Measurements from ENCODE around the gene TRIM34. TPM values are rescaled to one million over a fixed set of nuclear protein-coding genes. Genes with fewer than 3 reads are reported as not detected.

Gene TRIM34
- total RNA-seq, 1 experiment from 2014 or later, result 0.42 TPM

DNA sequence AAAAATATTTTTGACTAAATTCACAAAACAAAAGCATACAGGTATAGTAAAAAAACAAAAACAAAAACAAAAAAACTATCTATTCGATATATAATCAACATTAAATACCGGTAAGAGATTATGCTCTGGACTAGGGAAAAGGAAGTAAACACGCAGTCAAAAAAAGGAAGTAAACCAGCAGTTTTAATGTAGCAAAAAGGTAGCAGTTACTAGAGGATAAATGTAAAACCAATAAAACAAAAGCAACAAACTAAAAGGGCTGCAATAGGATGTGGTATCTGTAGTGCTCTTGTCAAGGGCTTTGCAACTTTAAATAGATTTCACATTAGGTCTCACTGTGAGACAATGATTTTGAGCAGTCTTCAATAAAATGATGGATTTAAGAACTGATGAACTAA, 67.2 kb downstream of the TRIM34 start:
- Histone ChIP-seq H3K9me3 (ENCODE audit: control insufficient read depth in 1 of 2, insufficient read depth in 1 of 2, low read depth in 1 of 2, low read length in 2 of 2) (no peaks in the 10 kb centered on the region), H3K9ac (ENCODE audit: low read length) (no peak overlapping the region), H3K4me1 (ENCODE audit: control insufficient read depth in 1 of 2, insufficient read depth in 2 of 2, low read length in 2 of 2) (no peaks in the 10 kb centered on the region), H3K9me2 (ENCODE audit: insufficient read depth) (no peaks in the 10 kb centered on the region), H3K4me3 (replicated peaks in 1 of 2; ENCODE audit: low read depth in 1 of 2, low read length in 2 of 2) (no peak overlapping the region), H2AFZ (ENCODE audit: low read depth, low read length, poor library complexity, severe bottlenecking) (no peak overlapping the region), H3K27me3 (ENCODE audit: insufficient read depth, low read length) (peaks cover 31% of the 10 kb centered on the region), H3K79me2 (ENCODE audit: insufficient read depth, low read length) (no peaks in the 10 kb centered on the region), H3K4me2 (ENCODE audit: low read length) (no peak overlapping the region), H3K27ac (ENCODE audit: low read depth, low read length) (no peak overlapping the region), H3K36me3 (ENCODE audit: control insufficient read depth in 1 of 2, insufficient read depth in 2 of 2, low read length in 2 of 2) (no peaks in the 10 kb centered on the region), H4K20me1 (ENCODE audit: insufficient read depth) (no peaks in the 10 kb centered on the region)
- POLR2A ChIA-PET, result no interaction called here
- CTCF ChIA-PET, result no interaction called here
- RAD21 ChIA-PET (ENCODE audit: low non-redundant PET in 1 of 2, low total read pairs in 2 of 2, uncharacterized antibody in 2 of 2, unreplicated experiment in 2 of 2), result no interaction called here
- no TSS peak for BruUV-seq (replicated peaks)
- TF ChIP-seq JUND (IDR thresholded peaks at IDR 0.05), result no peak
- no peak for TF ChIP-seq TCF7L2 (IDR thresholded peaks at IDR 0.05; ENCODE audit: borderline replicate concordance, extremely low read depth, insufficient read depth, insufficient read length)
- no peak for TF ChIP-seq POLR2A (IDR thresholded peaks at IDR 0.05; ENCODE audit: borderline replicate concordance, extremely low read depth, insufficient read depth, insufficient read length)
- no peak for TF ChIP-seq EZH2 (IDR thresholded peaks at IDR 0.05)
- no peak for TF ChIP-seq FOSL1 (IDR thresholded peaks at IDR 0.05; ENCODE audit: low read depth)
- no peak for TF ChIP-seq ZFX (IDR thresholded peaks at IDR 0.05)
- no peak for TF ChIP-seq SP1 (IDR thresholded peaks at IDR 0.05; ENCODE audit: low read depth)
- no peak for TF ChIP-seq ZNF274 (IDR thresholded peaks at IDR 0.05; ENCODE audit: low read depth, low read length)
- no peak for TF ChIP-seq EGR1 (IDR thresholded peaks at IDR 0.05; ENCODE audit: low read depth)
- no peak for TF ChIP-seq SRF (IDR thresholded peaks at IDR 0.05; ENCODE audit: low read depth)
- TF ChIP-seq, protein P1, sequence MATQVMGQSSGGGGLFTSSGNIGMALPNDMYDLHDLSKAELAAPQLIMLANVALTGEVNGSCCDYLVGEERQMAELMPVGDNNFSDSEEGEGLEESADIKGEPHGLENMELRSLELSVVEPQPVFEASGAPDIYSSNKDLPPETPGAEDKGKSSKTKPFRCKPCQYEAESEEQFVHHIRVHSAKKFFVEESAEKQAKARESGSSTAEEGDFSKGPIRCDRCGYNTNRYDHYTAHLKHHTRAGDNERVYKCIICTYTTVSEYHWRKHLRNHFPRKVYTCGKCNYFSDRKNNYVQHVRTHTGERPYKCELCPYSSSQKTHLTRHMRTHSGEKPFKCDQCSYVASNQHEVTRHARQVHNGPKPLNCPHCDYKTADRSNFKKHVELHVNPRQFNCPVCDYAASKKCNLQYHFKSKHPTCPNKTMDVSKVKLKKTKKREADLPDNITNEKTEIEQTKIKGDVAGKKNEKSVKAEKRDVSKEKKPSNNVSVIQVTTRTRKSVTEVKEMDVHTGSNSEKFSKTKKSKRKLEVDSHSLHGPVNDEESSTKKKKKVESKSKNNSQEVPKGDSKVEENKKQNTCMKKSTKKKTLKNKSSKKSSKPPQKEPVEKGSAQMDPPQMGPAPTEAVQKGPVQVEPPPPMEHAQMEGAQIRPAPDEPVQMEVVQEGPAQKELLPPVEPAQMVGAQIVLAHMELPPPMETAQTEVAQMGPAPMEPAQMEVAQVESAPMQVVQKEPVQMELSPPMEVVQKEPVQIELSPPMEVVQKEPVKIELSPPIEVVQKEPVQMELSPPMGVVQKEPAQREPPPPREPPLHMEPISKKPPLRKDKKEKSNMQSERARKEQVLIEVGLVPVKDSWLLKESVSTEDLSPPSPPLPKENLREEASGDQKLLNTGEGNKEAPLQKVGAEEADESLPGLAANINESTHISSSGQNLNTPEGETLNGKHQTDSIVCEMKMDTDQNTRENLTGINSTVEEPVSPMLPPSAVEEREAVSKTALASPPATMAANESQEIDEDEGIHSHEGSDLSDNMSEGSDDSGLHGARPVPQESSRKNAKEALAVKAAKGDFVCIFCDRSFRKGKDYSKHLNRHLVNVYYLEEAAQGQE (IDR thresholded peaks at IDR 0.05; ENCODE audit: low read depth), result no peak
- TF ChIP-seq SIN3A (IDR thresholded peaks at IDR 0.05; ENCODE audit: low read depth), result no peak
- TF ChIP-seq, protein P2, sequence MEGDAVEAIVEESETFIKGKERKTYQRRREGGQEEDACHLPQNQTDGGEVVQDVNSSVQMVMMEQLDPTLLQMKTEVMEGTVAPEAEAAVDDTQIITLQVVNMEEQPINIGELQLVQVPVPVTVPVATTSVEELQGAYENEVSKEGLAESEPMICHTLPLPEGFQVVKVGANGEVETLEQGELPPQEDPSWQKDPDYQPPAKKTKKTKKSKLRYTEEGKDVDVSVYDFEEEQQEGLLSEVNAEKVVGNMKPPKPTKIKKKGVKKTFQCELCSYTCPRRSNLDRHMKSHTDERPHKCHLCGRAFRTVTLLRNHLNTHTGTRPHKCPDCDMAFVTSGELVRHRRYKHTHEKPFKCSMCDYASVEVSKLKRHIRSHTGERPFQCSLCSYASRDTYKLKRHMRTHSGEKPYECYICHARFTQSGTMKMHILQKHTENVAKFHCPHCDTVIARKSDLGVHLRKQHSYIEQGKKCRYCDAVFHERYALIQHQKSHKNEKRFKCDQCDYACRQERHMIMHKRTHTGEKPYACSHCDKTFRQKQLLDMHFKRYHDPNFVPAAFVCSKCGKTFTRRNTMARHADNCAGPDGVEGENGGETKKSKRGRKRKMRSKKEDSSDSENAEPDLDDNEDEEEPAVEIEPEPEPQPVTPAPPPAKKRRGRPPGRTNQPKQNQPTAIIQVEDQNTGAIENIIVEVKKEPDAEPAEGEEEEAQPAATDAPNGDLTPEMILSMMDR (IDR thresholded peaks at IDR 0.05 in 2 of 3, conservative IDR thresholded peaks at IDR 0.05 in 1 of 3; ENCODE audit: borderline replicate concordance in 1 of 3, insufficient read depth in 1 of 3, low read depth in 2 of 3, low read length in 2 of 3), result no peak
- no peak for TF ChIP-seq RAD21 (IDR thresholded peaks at IDR 0.05; ENCODE audit: low read depth)
- no peak for TF ChIP-seq ELF1 (IDR thresholded peaks at IDR 0.05; ENCODE audit: borderline replicate concordance, low read depth)
- ATAC-seq, result no peak
- DNase-seq (ENCODE audit: low read depth, low spot score), result no peak
- intact Hi-C loops (cut with micrococcal nuclease), result no loop called here

Other genes starting within 250 kb of the TRIM34 start
- gene OR51M1, start 241.2 kb upstream of the TRIM34 start, total RNA-seq (2021; ENCODE audit: unreplicated experiment), result not detected
- gene OR51Q1, start 202.9 kb upstream of the TRIM34 start, total RNA-seq (2021; ENCODE audit: unreplicated experiment), result not detected
- gene OR51I1, start 183.5 kb upstream of the TRIM34 start, total RNA-seq (2021; ENCODE audit: unreplicated experiment), result 23.1 TPM
- not detected for gene OR51I2, start 175.7 kb upstream of the TRIM34 start, total RNA-seq (2021; ENCODE audit: unreplicated experiment)
- not detected for gene OR52D1, start 136.3 kb upstream of the TRIM34 start, total RNA-seq (2021; ENCODE audit: unreplicated experiment)
- not detected for gene UBQLN3, start 115.0 kb upstream of the TRIM34 start, total RNA-seq (2021; ENCODE audit: unreplicated experiment)
- gene UBQLNL, start 108.3 kb upstream of the TRIM34 start, total RNA-seq (2021; ENCODE audit: unreplicated experiment), result not detected
- not detected for gene OR52H1, start 76.5 kb upstream of the TRIM34 start, total RNA-seq (2021; ENCODE audit: unreplicated experiment)
- not detected for gene OR52B6, start 44.1 kb upstream of the TRIM34 start, total RNA-seq (2021; ENCODE audit: unreplicated experiment)
- gene TRIM6, start 28.4 kb upstream of the TRIM34 start, total RNA-seq (2021; ENCODE audit: unreplicated experiment), result 3.0 TPM
- gene TRIM5, start 60.1 kb downstream of the TRIM34 start, total RNA-seq (2021; ENCODE audit: unreplicated experiment), result 13.7 TPM
- gene TRIM22, start 64.8 kb downstream of the TRIM34 start, total RNA-seq (2021; ENCODE audit: unreplicated experiment), result 0.61 TPM
- gene OR56B1, start 111.4 kb downstream of the TRIM34 start, total RNA-seq (2021; ENCODE audit: unreplicated experiment), result not detected
- gene OR52N4, start 129.2 kb downstream of the TRIM34 start, total RNA-seq (2021; ENCODE audit: unreplicated experiment), result not detected
- gene OR52N5, start 158.4 kb downstream of the TRIM34 start, total RNA-seq (2021; ENCODE audit: unreplicated experiment), result not detected
- gene OR52N1, start 166.3 kb downstream of the TRIM34 start, total RNA-seq (2021; ENCODE audit: unreplicated experiment), result not detected
- not detected for gene OR52N2, start 183.9 kb downstream of the TRIM34 start, total RNA-seq (2021; ENCODE audit: unreplicated experiment)
- gene OR52E6, start 216.9 kb downstream of the TRIM34 start, total RNA-seq (2021; ENCODE audit: unreplicated experiment), result not detected
- gene OR52E8, start 232.7 kb downstream of the TRIM34 start, total RNA-seq (2021; ENCODE audit: unreplicated experiment), result not detected

All from HCT116 (cell line).